ENCODE results near the gene KLK7.

- TF ChIP-seq POLR2A (IDR thresholded peaks at IDR 0.05; ENCODE audit: low read depth, low read length) (no peak), POLR2AphosphoS5 (IDR thresholded peaks at IDR 0.05; ENCODE audit: low read depth, low read length) (no peak), TAF1 (IDR thresholded peaks at IDR 0.05; ENCODE audit: low read depth, low read length) (no peak), PAX5 (IDR thresholded peaks at IDR 0.05; ENCODE audit: insufficient read depth, low read length, severe bottlenecking) (no peak)
These were observed 15.0 kb upstream of the KLK7 start for GRCh38 chr19:50998686-50999085.
